Endothelial cell of umbilical vein (primary cell): Measurements from ENCODE around the gene ERBB2. TPM values are rescaled to one million over a fixed set of nuclear protein-coding genes. Genes with fewer than 3 reads are reported as not detected.

Experiments
- BruUV-seq: library from RNA; stranded (reverse); fragments of 400-500 nt; replicated peaks from 2 replicates; lab custom pipeline; 2021; lab: Mats Ljungman, UMichigan
- CTCF ChIA-PET: fragments of 300-600, 350-600 bp; sonication (Branson Sonifier 250); formaldehyde crosslinking; loops from one replicate; lab custom pipeline; 2021; ENCODE audit warnings: antibody characterized with exemption, inconsistent platforms; lab: Charles Lee
- POLR2A ChIA-PET: fragments of 300-600, 350-600 bp; sonication (Branson Sonifier 250); formaldehyde crosslinking; loops from one replicate; lab custom pipeline; 2021; ENCODE audit warnings: antibody characterized with exemption, inconsistent platforms; lab: Charles Lee
- DNase-seq: peaks from one replicate; pipeline ENCODE4 v3.0.0-alpha.2; 2011; ENCODE audit warnings: low read depth, low spot score
- FAIRE-seq: peaks from 2 replicates; lab custom pipeline; 2011; peaks lifted over from hg19 to GRCh38; lab: Jason Lieb, UNC
- H2AFZ ChIP-seq: 2 replicates; pipeline ENCODE4 v1.6.0; 2012; ENCODE audit warnings: low read depth, low read length, control low read depth, inconsistent platforms
- H3K27ac ChIP-seq: 2 replicates; pipeline ENCODE4 v1.5.1; 2011; ENCODE audit warnings: low read depth, mild to moderate bottlenecking, control low read depth, low read length, moderate library complexity; ENCODE audit not compliant: insufficient read depth
- H3K27me3 ChIP-seq, 2 experiments: 2 replicates each; pipeline versions ENCODE4 v1.6.0 to v1.6.1; 2011; ENCODE audit warnings: low read length in 2 of 2, mixed read lengths in 1 of 2; ENCODE audit not compliant: control insufficient read depth in 2 of 2, insufficient read depth in 2 of 2
- H3K36me3 ChIP-seq, 2 experiments: 2 replicates in 1 of 2; 3 replicates in 1 of 2; pipeline ENCODE4 v1.5.1; 2011; ENCODE audit warnings: low read length in 2 of 2, mild to moderate bottlenecking in 1 of 2, moderate library complexity in 1 of 2; ENCODE audit not compliant: control insufficient read depth in 2 of 2, insufficient read depth in 2 of 2; ENCODE audit errors: extremely low read depth in 1 of 2
- H3K4me1 ChIP-seq: 3 replicates; pipeline ENCODE4 v1.5.1; 2011; ENCODE audit warnings: mild to moderate bottlenecking, low read length; ENCODE audit not compliant: control insufficient read depth, insufficient read depth; ENCODE audit errors: extremely low read depth
- H3K4me2 ChIP-seq: 2 replicates; pipeline ENCODE4 v1.6.1; 2011; ENCODE audit warnings: low read length, control low read depth, mixed read lengths; ENCODE audit not compliant: insufficient read depth
- H3K4me3 ChIP-seq, 3 experiments: fragments of 200-600 bp in 1 of 3; sonication (generic), shearing (Covaris generic) in 1 of 3; replicated peaks in 1 of 3; 2 replicates each; pipeline ENCODE4 v1.5.1; 2011 to 2016; ENCODE audit warnings: control low read depth in 3 of 3, low read length in 3 of 3, mild to moderate bottlenecking in 2 of 3, inconsistent platforms in 1 of 3, low read depth in 1 of 3, moderate library complexity in 1 of 3; ENCODE audit not compliant: insufficient read depth in 1 of 3
- H3K79me2 ChIP-seq: 2 replicates; pipeline ENCODE4 v1.6.0; 2012; ENCODE audit warnings: low read length, inconsistent platforms; ENCODE audit not compliant: control insufficient read depth, insufficient read depth
- H3K9ac ChIP-seq: replicated peaks from 2 replicates; pipeline ENCODE3; 2011; ENCODE audit warnings: low read length, control low read depth; ENCODE audit not compliant: insufficient read depth; ENCODE audit errors: extremely low read depth
- H3K9me1 ChIP-seq: replicated peaks from 3 replicates; pipeline ENCODE4 v1.6.0; 2011; ENCODE audit warnings: mild to moderate bottlenecking, low read length; ENCODE audit not compliant: control insufficient read depth, insufficient read depth; ENCODE audit errors: extremely low read depth
- H3K9me3 ChIP-seq: replicated peaks from 2 replicates; pipeline ENCODE4 v1.5.1; 2012; ENCODE audit warnings: low read length, inconsistent platforms; ENCODE audit not compliant: control insufficient read depth, insufficient read depth
- H4K20me1 ChIP-seq: replicated peaks from 2 replicates; pipeline ENCODE3; 2011; ENCODE audit warnings: mild to moderate bottlenecking, low read length; ENCODE audit not compliant: control insufficient read depth, insufficient read depth; ENCODE audit errors: extremely low read depth
- EZH2 ChIP-seq: IDR thresholded peaks from 2 replicates; pipeline ENCODE4 v1.6.1; 2012; ENCODE audit warnings: borderline replicate concordance, low read depth, mild to moderate bottlenecking, moderate library complexity, low read length, inconsistent platforms; ENCODE audit not compliant: severe bottlenecking
- FOS ChIP-seq: IDR thresholded peaks from 2 replicates; pipeline ENCODE4 v1.6.1; 2011; ENCODE audit warnings: mild to moderate bottlenecking, low read length, moderate library complexity, borderline replicate concordance; ENCODE audit not compliant: insufficient read depth
- GATA2 ChIP-seq: IDR thresholded peaks from 2 replicates; pipeline ENCODE4 v1.7.0; 2011; ENCODE audit warnings: low read depth, mild to moderate bottlenecking, moderate library complexity, mixed read lengths, low read length; ENCODE audit not compliant: insufficient read length, insufficient read depth
- JUN ChIP-seq: IDR thresholded peaks from 2 replicates; pipeline ENCODE4 v1.6.1; 2011; ENCODE audit warnings: borderline replicate concordance, low read depth; ENCODE audit not compliant: insufficient read length, insufficient read depth
- MYC ChIP-seq: IDR thresholded peaks from one replicate; pipeline ENCODE4 v1.6.1; 2011; ENCODE audit warnings: mild to moderate bottlenecking, low read depth, low read length
- POLR2A ChIP-seq: IDR thresholded peaks from 2 replicates; pipeline ENCODE4 v1.6.1; 2012; ENCODE audit warnings: low read depth, mild to moderate bottlenecking, control low read depth, low read length
- POLR2AphosphoS5 ChIP-seq: IDR thresholded peaks from 2 replicates; pipeline ENCODE4 v1.6.1; 2012; ENCODE audit warnings: low read depth, mild to moderate bottlenecking, control low read depth, low read length, moderate library complexity; ENCODE audit not compliant: insufficient read depth
- dilution Hi-C: fragments of 300-500 bp; cut with MboI; formaldehyde crosslinking; loops from one replicate; pipeline ENCODE4 v1.15.0; 2019; ENCODE audit warnings: low sequenced_read_pairs; ENCODE audit not compliant: extremely low pct_ligation_motif_present
- intact Hi-C: fragments of 100-400 bp; cut with micrococcal nuclease; formaldehyde crosslinking; loops from one replicate; pipeline ENCODE4 v1.10.0; 2022
- polyA plus RNA-seq, 4 experiments: library from polyadenylated mRNA; depleted of rRNA in 3 of 4; stranded (reverse) in 3 of 4; unstranded in 1 of 4; fragments of >200 nt; gene quantifications; 2 replicates each; pipeline versions ENCODE4 v1.2.1 to v1.2.3, GENCODE V29; 2011 to 2012; ENCODE audit warnings: missing spikeins in 1 of 4
- total RNA-seq: library from RNA; stranded (reverse); gene quantifications from 2 replicates; pipeline ENCODE4 v1.2.3, GENCODE V29; 2021
- TF ChIP-seq, protein P1 (sequence below): IDR thresholded peaks from 2 replicates; pipeline ENCODE4 v1.6.1; 2011; ENCODE audit not compliant: insufficient read depth, insufficient read length
- TF ChIP-seq, protein P2 (sequence below), 2 donors: IDR thresholded peaks; 1 replicate in 1 of 2; 2 replicates in 1 of 2; pipeline ENCODE4 v1.5.1; 2011; ENCODE audit warnings: low read length in 2 of 2, mild to moderate bottlenecking in 2 of 2, moderate library complexity in 2 of 2, control low read depth in 1 of 2, inconsistent platforms in 1 of 2, low read depth in 1 of 2; ENCODE audit not compliant: insufficient read depth in 1 of 2; ENCODE audit errors: extremely low read depth in 1 of 2

Gene ERBB2
- total and polyA plus RNA-seq, 2 donors (not counting 3 experiments of a cell fraction or from before 2014, with no cell fraction given): 20.6 to 32.9 TPM

DNA sequence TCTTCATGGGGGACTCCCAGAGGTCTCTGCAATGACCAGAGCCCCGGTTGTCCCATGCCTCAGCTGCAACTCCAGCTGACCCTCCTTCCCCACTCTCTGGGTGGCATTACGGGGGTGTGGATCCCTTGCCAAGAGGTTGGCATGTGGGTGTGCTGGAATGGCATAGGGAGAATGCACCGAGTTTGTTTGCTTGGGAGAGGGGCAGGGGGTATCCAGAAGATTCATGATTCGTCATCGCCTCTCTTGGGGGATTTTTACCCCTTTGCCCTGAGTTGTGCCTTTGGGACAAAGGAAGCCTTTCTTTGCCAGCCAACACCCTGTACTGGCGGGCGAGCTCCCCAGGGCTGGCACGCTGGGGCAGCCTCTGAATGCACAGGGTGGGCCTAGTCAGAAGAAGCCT, 6.5 kb downstream of the ERBB2 start:
- no peak overlapping the region for H3K4me3 ChIP-seq
- peaks cover 0 to 3% of the 10 kb centered on the region in 2 experiments for H3K36me3 ChIP-seq
- DNase-seq: no peak
- CTCF ChIA-PET: no interaction called here
- no peaks in the 10 kb centered on the region for H4K20me1 ChIP-seq
- no peaks in the 10 kb centered on the region for H3K9me1 ChIP-seq
- no peak overlapping the region for H3K27ac ChIP-seq
- POLR2A ChIA-PET: no interaction called here
- H3K4me1 ChIP-seq: no peaks in the 10 kb centered on the region
- no peaks in the 10 kb centered on the region for H3K79me2 ChIP-seq
- no peak for TF ChIP-seq POLR2AphosphoS5
- TF ChIP-seq EZH2: no peak
- TF ChIP-seq, protein P1, sequence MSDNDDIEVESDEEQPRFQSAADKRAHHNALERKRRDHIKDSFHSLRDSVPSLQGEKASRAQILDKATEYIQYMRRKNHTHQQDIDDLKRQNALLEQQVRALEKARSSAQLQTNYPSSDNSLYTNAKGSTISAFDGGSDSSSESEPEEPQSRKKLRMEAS: no peak
- no peak for TF ChIP-seq FOS
- TF ChIP-seq POLR2A: no peak
- no peak overlapping the region for H2AFZ ChIP-seq
- dilution Hi-C loops: no loop called here
- no peak for FAIRE-seq
- intact Hi-C loops: no loop called here
- no peak overlapping the region for H3K4me2 ChIP-seq
- no peaks in the 10 kb centered on the region for H3K9me3 ChIP-seq
- no TSS peak for BruUV-seq
- H3K9ac ChIP-seq: no peak overlapping the region
- no peaks in the 10 kb centered on the region for H3K27me3 ChIP-seq

DNA sequence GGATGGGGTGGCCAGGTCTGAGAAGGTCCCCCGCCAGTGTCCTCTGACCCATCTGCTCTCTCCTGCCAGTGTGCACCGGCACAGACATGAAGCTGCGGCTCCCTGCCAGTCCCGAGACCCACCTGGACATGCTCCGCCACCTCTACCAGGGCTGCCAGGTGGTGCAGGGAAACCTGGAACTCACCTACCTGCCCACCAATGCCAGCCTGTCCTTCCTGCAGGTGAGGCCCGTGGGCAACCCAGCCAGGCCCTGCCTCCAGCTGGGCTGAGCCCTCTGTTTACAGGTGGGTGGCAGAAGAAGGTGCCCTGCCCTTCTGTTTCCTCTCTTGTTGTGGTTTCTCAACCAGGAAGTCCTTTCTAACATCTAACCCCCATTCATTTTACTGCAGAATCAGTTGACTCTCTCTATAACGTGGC, 7.1 kb downstream of the ERBB2 start:
- ChIA-PET POLR2A (no interaction called here), CTCF (no interaction called here)
- dilution Hi-C loops (no loop called here), intact Hi-C loops (no loop called here)
- Histone ChIP-seq H3K4me1 (peaks cover 2% of the 10 kb centered on the region), H2AFZ (no peak overlapping the region), H3K4me2 (no peak overlapping the region), H3K27me3 (no peaks in the 10 kb centered on the region), H3K9ac (no peak overlapping the region), H3K27ac (no peak overlapping the region), H3K9me1 (no peaks in the 10 kb centered on the region), H3K36me3 (peaks cover 0 to 3% of the 10 kb centered on the region in 2 experiments), H3K9me3 (no peaks in the 10 kb centered on the region), H4K20me1 (no peaks in the 10 kb centered on the region), H3K79me2 (no peaks in the 10 kb centered on the region), H3K4me3 (no peak overlapping the region)
- TF ChIP-seq, protein P2, sequence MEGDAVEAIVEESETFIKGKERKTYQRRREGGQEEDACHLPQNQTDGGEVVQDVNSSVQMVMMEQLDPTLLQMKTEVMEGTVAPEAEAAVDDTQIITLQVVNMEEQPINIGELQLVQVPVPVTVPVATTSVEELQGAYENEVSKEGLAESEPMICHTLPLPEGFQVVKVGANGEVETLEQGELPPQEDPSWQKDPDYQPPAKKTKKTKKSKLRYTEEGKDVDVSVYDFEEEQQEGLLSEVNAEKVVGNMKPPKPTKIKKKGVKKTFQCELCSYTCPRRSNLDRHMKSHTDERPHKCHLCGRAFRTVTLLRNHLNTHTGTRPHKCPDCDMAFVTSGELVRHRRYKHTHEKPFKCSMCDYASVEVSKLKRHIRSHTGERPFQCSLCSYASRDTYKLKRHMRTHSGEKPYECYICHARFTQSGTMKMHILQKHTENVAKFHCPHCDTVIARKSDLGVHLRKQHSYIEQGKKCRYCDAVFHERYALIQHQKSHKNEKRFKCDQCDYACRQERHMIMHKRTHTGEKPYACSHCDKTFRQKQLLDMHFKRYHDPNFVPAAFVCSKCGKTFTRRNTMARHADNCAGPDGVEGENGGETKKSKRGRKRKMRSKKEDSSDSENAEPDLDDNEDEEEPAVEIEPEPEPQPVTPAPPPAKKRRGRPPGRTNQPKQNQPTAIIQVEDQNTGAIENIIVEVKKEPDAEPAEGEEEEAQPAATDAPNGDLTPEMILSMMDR (IDR thresholded peaks at IDR 0.05; ENCODE audit: extremely low read depth in 1 of 2, insufficient read depth in 1 of 2, low read depth in 1 of 2, low read length in 2 of 2): no peak
- TF ChIP-seq, protein P1: no peak
- TF ChIP-seq JUN (no peak), POLR2AphosphoS5 (no peak), MYC (no peak), POLR2A (no peak), GATA2 (no peak), FOS (no peak), EZH2 (no peak)
- no TSS peak for BruUV-seq
- FAIRE-seq (no peak), DNase-seq (no peak)
